Measurements from ENCODE around the gene THAP6.

DNA sequence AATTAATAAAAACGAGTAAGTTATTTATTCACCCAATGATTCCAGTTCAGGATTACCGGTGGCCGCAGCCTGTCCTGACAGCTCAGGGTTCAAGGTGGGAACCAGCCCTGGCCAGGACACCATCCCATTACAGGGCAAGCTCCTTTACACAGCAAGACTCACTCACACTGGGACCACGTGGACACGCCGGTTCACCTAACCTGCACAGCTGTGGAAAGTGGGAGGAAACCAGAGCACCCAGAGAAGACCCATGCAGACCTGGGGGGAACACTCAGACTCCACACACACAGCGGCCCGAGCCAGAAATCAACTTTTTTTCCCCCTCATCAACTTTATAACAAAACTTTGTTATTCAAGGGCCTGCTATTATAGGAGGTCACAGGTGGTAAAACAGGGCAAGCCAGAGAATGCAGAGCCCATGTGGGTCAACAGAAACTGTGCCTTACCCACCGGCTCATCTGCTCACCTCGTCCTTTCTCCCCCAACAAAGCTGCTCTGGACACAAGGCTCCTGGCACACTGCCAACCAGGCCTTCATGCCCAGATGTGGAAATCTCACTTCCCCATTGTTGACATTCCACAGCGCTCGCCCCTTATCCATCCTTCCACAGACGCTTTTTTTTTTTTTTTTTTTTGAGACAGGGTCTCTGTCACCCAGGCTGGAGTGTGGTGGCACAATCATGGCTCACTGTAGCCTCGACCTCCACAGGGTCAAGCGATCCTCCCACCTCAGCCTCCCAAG is 33.5 kb downstream of the THAP6 start:
- TF ChIP-seq, protein P1, sequence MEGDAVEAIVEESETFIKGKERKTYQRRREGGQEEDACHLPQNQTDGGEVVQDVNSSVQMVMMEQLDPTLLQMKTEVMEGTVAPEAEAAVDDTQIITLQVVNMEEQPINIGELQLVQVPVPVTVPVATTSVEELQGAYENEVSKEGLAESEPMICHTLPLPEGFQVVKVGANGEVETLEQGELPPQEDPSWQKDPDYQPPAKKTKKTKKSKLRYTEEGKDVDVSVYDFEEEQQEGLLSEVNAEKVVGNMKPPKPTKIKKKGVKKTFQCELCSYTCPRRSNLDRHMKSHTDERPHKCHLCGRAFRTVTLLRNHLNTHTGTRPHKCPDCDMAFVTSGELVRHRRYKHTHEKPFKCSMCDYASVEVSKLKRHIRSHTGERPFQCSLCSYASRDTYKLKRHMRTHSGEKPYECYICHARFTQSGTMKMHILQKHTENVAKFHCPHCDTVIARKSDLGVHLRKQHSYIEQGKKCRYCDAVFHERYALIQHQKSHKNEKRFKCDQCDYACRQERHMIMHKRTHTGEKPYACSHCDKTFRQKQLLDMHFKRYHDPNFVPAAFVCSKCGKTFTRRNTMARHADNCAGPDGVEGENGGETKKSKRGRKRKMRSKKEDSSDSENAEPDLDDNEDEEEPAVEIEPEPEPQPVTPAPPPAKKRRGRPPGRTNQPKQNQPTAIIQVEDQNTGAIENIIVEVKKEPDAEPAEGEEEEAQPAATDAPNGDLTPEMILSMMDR (IDR thresholded peaks at IDR 0.05) = no peak
- no peak for TF ChIP-seq POLR2A (IDR thresholded peaks at IDR 0.05)
